Sigmoid colon (tissue), 3 donors: Measurements from ENCODE around the gene GTPBP8.

Experiments used
- POLR2A ChIP-seq, 2 donors: fragments of 450-650 bp; IDR thresholded peaks; one replicate each; pipeline ENCODE4 v1.6.1; 2016; ENCODE audit warnings: antibody characterized with exemption in 2 of 2, mild to moderate bottlenecking in 2 of 2, moderate library complexity in 2 of 2
- TF ChIP-seq, protein P1 (sequence below), 4 experiments: fragments of 450-650 bp in 3 of 4; fragments of 200-600 bp in 1 of 4; IDR thresholded peaks; one replicate each; pipeline ENCODE4 v1.5.1; 2016 to 2019; ENCODE audit warnings: antibody characterized with exemption in 4 of 4, mild to moderate bottlenecking in 3 of 4, moderate library complexity in 2 of 4

DNA sequence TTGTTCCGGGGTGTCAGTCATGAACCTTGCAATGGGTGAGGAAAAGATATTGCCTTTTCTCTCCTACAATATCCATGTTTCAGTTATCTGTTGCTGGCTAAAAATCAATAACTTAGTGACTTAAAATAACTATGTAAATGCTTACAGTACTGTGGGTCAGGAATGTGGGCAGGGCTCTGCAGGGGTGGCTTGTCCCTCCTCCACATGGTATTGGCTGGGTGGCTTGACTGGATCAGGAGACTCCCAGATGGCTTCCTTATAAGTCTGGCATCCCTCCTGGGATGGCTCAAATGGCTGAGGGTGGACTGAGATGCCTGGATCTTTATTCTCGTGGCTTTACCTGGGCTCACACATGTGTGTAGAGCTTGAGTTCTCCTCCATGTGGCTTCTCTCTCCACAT lies 47.5 kb downstream of the GTPBP8 start:
- TF ChIP-seq, protein P1, sequence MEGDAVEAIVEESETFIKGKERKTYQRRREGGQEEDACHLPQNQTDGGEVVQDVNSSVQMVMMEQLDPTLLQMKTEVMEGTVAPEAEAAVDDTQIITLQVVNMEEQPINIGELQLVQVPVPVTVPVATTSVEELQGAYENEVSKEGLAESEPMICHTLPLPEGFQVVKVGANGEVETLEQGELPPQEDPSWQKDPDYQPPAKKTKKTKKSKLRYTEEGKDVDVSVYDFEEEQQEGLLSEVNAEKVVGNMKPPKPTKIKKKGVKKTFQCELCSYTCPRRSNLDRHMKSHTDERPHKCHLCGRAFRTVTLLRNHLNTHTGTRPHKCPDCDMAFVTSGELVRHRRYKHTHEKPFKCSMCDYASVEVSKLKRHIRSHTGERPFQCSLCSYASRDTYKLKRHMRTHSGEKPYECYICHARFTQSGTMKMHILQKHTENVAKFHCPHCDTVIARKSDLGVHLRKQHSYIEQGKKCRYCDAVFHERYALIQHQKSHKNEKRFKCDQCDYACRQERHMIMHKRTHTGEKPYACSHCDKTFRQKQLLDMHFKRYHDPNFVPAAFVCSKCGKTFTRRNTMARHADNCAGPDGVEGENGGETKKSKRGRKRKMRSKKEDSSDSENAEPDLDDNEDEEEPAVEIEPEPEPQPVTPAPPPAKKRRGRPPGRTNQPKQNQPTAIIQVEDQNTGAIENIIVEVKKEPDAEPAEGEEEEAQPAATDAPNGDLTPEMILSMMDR (IDR thresholded peaks at IDR 0.05) = no peak
- TF ChIP-seq POLR2A (IDR thresholded peaks at IDR 0.05) = no peak
